OCI-LY3 (cell line): ENCODE data around the gene TTYH3.
"Not testable (repeated sequence)": the region's sequence is repeated elsewhere in the genome, so short reads cannot be mapped to it uniquely, and the experiment has no call there.

Experiments
- H2AFZ ChIP-seq: fragments of 200-600, 300-600 bp; shearing (Covaris generic); 2 replicates; pipeline ENCODE4 v1.6.0; 2014; ENCODE audit warnings: antibody characterized with exemption, low read depth, low read length
- H3K27ac ChIP-seq: fragments of 200-600, 300-600 bp; sonication (generic); 2 replicates; pipeline ENCODE4 v1.5.1; 2014; ENCODE audit warnings: mild to moderate bottlenecking, low read length, moderate library complexity, mixed read lengths
- H3K27me3 ChIP-seq: fragments of 200-600, 300-600 bp; sonication (generic); 2 replicates; pipeline ENCODE4 v1.6.1; 2014; ENCODE audit warnings: low read depth, low read length, mixed read lengths
- H3K36me3 ChIP-seq: fragments of 200-600, 300-600 bp; sonication (generic); replicated peaks from 2 replicates; pipeline ENCODE3; 2014; ENCODE audit warnings: low read depth, low read length, mixed read lengths
- H3K4me1 ChIP-seq: fragments of 300-600, 200-600 bp; sonication (generic); 2 replicates; pipeline ENCODE4 v1.6.1; 2014; ENCODE audit warnings: low read length, mixed read lengths
- H3K4me2 ChIP-seq: fragments of 200-600, 300-600 bp; sonication (generic); 2 replicates; pipeline ENCODE4 v1.6.1; 2014; ENCODE audit warnings: low read length, mixed read lengths
- H3K4me3 ChIP-seq: fragments of 300-600, 200-600 bp; sonication (generic); 2 replicates; pipeline ENCODE4 v1.5.1; 2014; ENCODE audit warnings: antibody characterized with exemption, mild to moderate bottlenecking, low read length, moderate library complexity
- H3K79me2 ChIP-seq: fragments of 300-600, 200-600 bp; shearing (Covaris generic); 2 replicates; pipeline ENCODE4 v1.6.1; 2014; ENCODE audit warnings: mild to moderate bottlenecking, low read length, mixed read lengths
- H3K9ac ChIP-seq: fragments of 300-600, 200-600 bp; shearing (Covaris generic); 2 replicates; pipeline ENCODE4 v1.6.0; 2014; ENCODE audit warnings: mild to moderate bottlenecking, low read length, moderate library complexity
- H3K9me3 ChIP-seq: fragments of 200-600, 300-600 bp; shearing (Covaris generic); 2 replicates; pipeline ENCODE4 v1.6.1; 2014; ENCODE audit warnings: low read length, mixed read lengths; ENCODE audit not compliant: insufficient read depth
- H4K20me1 ChIP-seq: fragments of 200-600, 300-600 bp; sonication (generic); 2 replicates; pipeline ENCODE4 v1.6.1; 2016; ENCODE audit warnings: low read length, mixed read lengths; ENCODE audit not compliant: insufficient read depth
- CTCF ChIP-seq: fragments of 200-600, 300-600 bp; sonication (generic); IDR thresholded peaks from 2 replicates; pipeline ENCODE4 v1.5.1; 2014; ENCODE audit warnings: antibody characterized with exemption, low read length, low read depth
- EZH2phosphoT487 ChIP-seq: fragments of 200-600 bp; shearing (Covaris generic); IDR thresholded peaks from 2 replicates; pipeline ENCODE4 v1.6.1; 2018; ENCODE audit warnings: antibody characterized with exemption, mixed run types, low read depth

Gene TTYH3

DNA sequence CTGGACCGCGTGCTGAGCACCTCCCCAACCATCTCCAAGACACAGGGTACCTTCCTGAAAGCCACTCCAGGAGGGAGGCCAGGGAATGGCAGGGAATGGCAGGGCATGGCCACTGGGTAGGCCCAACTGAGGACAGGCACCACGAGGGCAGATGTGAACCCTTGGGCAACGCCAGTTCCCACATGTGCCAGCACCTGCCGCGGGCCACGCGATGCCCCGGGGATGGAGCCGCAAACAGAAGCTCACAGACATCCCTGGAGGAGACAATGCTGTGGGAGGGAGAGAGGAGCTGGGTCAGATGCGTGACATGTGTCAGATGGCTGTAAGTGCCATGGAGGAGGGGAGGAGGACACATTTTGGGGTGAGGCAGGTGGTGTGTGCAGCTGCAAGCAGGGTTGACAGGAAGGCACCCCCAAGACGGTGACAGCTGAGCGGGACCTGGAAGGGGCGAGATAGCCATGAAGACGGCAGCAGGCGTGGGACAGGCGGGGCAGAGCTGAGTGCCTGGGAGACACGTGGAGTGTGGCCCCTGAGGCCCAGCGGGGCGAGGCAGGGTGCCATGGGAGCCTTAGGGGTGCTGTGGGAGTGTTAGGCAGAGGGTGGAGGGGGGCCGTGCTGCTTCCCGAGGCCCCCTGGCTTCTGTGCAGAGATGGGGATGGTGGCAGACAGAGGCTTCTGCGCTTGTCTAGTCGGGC, 45.3 kb upstream of the TTYH3 start:
- Histone ChIP-seq H3K9ac (no peak overlapping the region), H4K20me1 (no peaks in the 10 kb centered on the region)

GRCh38 chr7:2587134-2587533, 44.7 kb upstream of the TTYH3 start:
- Histone ChIP-seq H3K27ac (no peak overlapping the region), H2AFZ (no peak overlapping the region), H3K79me2 (no peaks in the 10 kb centered on the region), H3K27me3 (no peaks in the 10 kb centered on the region), H3K9me3 (no peaks in the 10 kb centered on the region), H4K20me1 (no peaks in the 10 kb centered on the region), H3K9ac (no peak overlapping the region), H3K36me3 (peaks cover 10% of the 10 kb centered on the region), H3K4me2 (no peak overlapping the region), H3K4me3 (no peak overlapping the region), H3K4me1 (no peaks in the 10 kb centered on the region)
- TF ChIP-seq EZH2phosphoT487 (no peak), CTCF (no peak)

More for the DNA sequence above, 45.3 kb upstream of the TTYH3 start:
- no peak overlapping the region for H3K4me2 ChIP-seq
- no peaks in the 10 kb centered on the region for H3K27me3 ChIP-seq
- no peak overlapping the region for H2AFZ ChIP-seq
- no peak overlapping the region for H3K27ac ChIP-seq
- no peaks in the 10 kb centered on the region for H3K79me2 ChIP-seq
- H3K36me3 ChIP-seq, result peaks cover 10% of the 10 kb centered on the region
- no peaks in the 10 kb centered on the region for H3K4me1 ChIP-seq
- no peaks in the 10 kb centered on the region for H3K9me3 ChIP-seq
- TF ChIP-seq EZH2phosphoT487, result no peak
- TF ChIP-seq CTCF, result no peak
- H3K4me3 ChIP-seq, result no peak overlapping the region

- Histone ChIP-seq H2AFZ (no peak overlapping the region), H4K20me1 (no peaks in the 10 kb centered on the region), H3K79me2 (no peaks in the 10 kb centered on the region), H3K36me3 (peaks cover 11% of the 10 kb centered on the region), H3K9me3 (no peaks in the 10 kb centered on the region), H3K27me3 (no peaks in the 10 kb centered on the region), H3K4me3 (no peak overlapping the region), H3K9ac (no peak overlapping the region), H3K4me2 (no peak overlapping the region), H3K27ac (no peak overlapping the region), H3K4me1 (no peaks in the 10 kb centered on the region)
- TF ChIP-seq EZH2phosphoT487 (no peak), CTCF (no peak)
These were observed 44.0 kb upstream of the TTYH3 start for GRCh38 chr7:2587778-2588177.

DNA sequence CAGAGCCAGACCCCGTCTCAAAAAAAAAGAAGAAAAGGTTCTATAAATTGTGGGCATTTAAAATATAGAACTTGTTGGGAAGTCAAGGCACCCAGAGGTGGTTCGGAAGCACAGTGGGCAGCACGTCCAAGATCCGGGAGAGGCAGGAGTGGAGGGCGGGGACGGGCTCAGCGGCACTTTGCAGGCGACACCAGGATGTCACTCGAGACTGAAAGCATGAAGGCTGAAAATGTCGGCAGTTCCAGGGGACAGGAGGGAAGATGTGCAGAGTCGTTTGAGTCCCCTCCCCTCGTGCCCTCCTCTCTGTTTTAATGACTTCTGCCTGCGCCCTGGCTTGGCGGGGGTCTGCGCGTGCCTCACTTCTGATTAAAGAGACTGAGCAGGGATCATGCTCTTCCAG, 42.4 kb upstream of the TTYH3 start:
- no peaks in the 10 kb centered on the region for H3K4me1 ChIP-seq
- H3K79me2 ChIP-seq, result no peaks in the 10 kb centered on the region
- H2AFZ ChIP-seq, result no peak overlapping the region
- no peaks in the 10 kb centered on the region for H3K27me3 ChIP-seq
- no peak for TF ChIP-seq CTCF
- TF ChIP-seq EZH2phosphoT487, result no peak
- no peaks in the 10 kb centered on the region for H4K20me1 ChIP-seq
- no peak overlapping the region for H3K4me2 ChIP-seq
- H3K4me3 ChIP-seq, result no peak overlapping the region
- H3K9me3 ChIP-seq, result no peaks in the 10 kb centered on the region
- H3K9ac ChIP-seq, result no peak overlapping the region
- peaks cover 9% of the 10 kb centered on the region for H3K36me3 ChIP-seq
- H3K27ac ChIP-seq, result no peak overlapping the region

DNA sequence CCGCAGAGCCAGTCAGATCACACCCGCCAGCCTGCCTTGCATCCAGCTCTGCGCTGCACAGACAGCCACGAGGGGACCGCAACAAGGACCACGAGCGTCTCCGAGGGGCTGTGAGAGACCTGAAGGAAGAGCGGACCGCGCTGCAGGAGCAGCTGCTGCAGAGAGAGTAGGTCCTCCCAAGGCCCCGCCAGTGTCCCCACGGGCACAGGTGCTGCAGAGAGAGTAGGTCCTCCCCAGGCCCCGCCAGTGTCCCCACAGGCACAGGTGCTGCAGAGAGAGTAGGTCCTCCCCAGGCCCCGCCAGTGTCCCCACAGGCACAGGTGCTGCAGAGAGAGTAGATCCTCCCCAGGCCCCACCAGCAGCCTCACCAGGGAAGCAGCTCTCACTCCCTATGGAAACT, 41.8 kb upstream of the TTYH3 start:
- not testable (repeated sequence) for H3K9ac ChIP-seq, H3K4me2 ChIP-seq, H3K4me1 ChIP-seq, H3K36me3 ChIP-seq, H3K9me3 ChIP-seq, H3K27ac ChIP-seq, H3K4me3 ChIP-seq, H4K20me1 ChIP-seq, H3K79me2 ChIP-seq, H2AFZ ChIP-seq, H3K27me3 ChIP-seq
